NCI-H345 (cell line): ENCODE data around the gene RASSF5.

Experiments
- DNase-seq: peaks from one replicate; lab custom pipeline; 2025; lab: John Stamatoyannopoulos, UW

Gene RASSF5

GRCh38 chr1:206634365-206635079, 127.2 kb downstream of the RASSF5 start:
- DNase-seq, result peak; percentile 90

GRCh38 chr1:206635080-206635977, 128.0 kb downstream of the RASSF5 start, which contains the start of gene DYRK3:
Gene DYRK3, plus strand, starts transcription at chr1:206635536. Its CDS starts 168 bp downstream, at chr1:206635704.
- peak; percentile 96 for DNase-seq

- no peak for DNase-seq
Measured at GRCh38 chr1:206635978-206636345, 128.6 kb downstream of the RASSF5 start.

GRCh38 chr1:206636671-206637070, 129.3 kb downstream of the RASSF5 start:
- DNase-seq, result no peak

GRCh38 chr1:206637605-206638004, 130.3 kb downstream of the RASSF5 start:
- DNase-seq, result no peak
